Measurements from ENCODE around the gene MED27.

Gene MED27

DNA sequence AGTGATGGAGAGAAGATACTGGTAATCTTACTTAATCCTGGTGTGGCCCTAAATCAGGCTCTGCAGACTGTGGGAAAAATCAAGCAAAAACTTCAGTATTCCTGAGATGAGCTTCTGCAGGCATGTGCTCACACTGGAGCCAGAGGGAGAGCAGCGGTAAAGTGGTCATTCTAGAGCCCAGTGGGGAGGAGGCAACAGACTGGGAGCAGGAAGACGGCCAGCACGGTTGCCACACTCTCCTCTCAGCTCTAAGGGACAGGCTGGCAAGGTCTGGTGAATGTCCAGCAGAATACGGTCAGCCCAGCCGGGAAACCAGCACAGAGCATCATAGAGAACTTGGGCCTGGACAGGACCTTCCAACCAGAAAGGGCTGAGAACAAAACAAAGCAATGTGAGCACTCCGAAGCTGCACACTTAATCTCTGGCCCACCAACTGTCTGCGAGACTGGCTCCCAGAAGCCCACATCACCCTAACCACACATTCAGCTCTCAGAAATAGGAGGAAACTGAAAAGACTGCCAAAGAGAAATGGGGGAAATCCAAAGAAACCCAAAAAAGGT lies 30.3 kb downstream of the MED27 start:
- in situ Hi-C loops (cut with MboI; ENCODE audit: low sequenced_read_pairs, unreplicated experiment) = no loop called here
- TF ChIP-seq, protein P1, sequence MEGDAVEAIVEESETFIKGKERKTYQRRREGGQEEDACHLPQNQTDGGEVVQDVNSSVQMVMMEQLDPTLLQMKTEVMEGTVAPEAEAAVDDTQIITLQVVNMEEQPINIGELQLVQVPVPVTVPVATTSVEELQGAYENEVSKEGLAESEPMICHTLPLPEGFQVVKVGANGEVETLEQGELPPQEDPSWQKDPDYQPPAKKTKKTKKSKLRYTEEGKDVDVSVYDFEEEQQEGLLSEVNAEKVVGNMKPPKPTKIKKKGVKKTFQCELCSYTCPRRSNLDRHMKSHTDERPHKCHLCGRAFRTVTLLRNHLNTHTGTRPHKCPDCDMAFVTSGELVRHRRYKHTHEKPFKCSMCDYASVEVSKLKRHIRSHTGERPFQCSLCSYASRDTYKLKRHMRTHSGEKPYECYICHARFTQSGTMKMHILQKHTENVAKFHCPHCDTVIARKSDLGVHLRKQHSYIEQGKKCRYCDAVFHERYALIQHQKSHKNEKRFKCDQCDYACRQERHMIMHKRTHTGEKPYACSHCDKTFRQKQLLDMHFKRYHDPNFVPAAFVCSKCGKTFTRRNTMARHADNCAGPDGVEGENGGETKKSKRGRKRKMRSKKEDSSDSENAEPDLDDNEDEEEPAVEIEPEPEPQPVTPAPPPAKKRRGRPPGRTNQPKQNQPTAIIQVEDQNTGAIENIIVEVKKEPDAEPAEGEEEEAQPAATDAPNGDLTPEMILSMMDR (IDR thresholded peaks at IDR 0.05; ENCODE audit: borderline replicate concordance, control extremely low read depth, extremely low read depth, insufficient read depth, missing control alignments) = no peak
- no peak for DNase-seq (ENCODE audit: low spot score)

- TF ChIP-seq, protein P1 (IDR thresholded peaks at IDR 0.05; ENCODE audit: borderline replicate concordance, control extremely low read depth, extremely low read depth, insufficient read depth, missing control alignments) = no peak
- in situ Hi-C loops (cut with MboI; ENCODE audit: low sequenced_read_pairs, unreplicated experiment) = no loop called here
- no peak for DNase-seq (ENCODE audit: low spot score)
Observed at GRCh38 chr9:132048201-132048600, 31.5 kb downstream of the MED27 start.

- no peak for DNase-seq (ENCODE audit: low spot score)
- TF ChIP-seq, protein P1 (IDR thresholded peaks at IDR 0.05; ENCODE audit: borderline replicate concordance, control extremely low read depth, extremely low read depth, insufficient read depth, missing control alignments) = no peak
- in situ Hi-C loops (cut with MboI; ENCODE audit: low sequenced_read_pairs, unreplicated experiment) = no loop called here
Observed at GRCh38 chr9:132046456-132046855, 33.2 kb downstream of the MED27 start.

DNA sequence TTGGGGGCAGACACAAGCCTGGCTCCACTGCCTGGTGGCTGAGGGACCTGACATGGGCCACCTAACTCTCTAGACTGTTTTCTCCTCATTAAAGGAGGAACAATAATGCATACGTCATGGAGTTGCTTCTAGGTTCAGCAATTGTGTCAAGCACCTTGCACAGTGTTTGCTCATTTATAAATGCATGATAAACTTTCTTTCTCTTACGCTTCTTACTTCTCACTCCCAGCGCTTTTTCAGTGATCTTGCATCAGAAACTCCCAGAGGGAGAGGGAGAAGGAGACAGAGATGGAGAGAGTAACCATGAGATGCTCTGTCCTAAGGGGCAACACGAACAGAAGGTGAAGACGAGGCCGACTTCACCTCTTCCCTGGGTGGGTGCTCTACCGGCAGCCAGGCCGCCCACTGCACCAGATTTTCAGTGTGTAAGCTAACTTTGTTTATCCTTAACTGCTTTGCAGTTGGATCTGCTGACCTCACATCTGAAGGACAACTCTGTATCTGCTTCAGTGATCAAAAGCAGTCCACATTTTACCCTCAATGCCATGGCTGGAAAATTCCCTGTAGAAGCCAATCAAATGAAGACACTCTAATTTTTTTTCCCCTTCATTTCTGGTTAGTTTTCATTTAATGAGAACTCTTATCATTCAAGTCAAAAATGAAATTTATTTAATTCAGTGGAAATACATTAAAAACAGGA lies 35.3 kb downstream of the MED27 start:
- DNase-seq (ENCODE audit: low spot score) = no peak
- in situ Hi-C loops (cut with MboI; ENCODE audit: low sequenced_read_pairs, unreplicated experiment) = no loop called here
- TF ChIP-seq, protein P1 (IDR thresholded peaks at IDR 0.05; ENCODE audit: borderline replicate concordance, control extremely low read depth, extremely low read depth, insufficient read depth, missing control alignments) = no peak

GRCh38 chr9:132043708-132044107 lies 36.0 kb downstream of the MED27 start:
- in situ Hi-C loops (cut with MboI; ENCODE audit: low sequenced_read_pairs, unreplicated experiment) = no loop called here
- TF ChIP-seq, protein P1 (IDR thresholded peaks at IDR 0.05; ENCODE audit: borderline replicate concordance, control extremely low read depth, extremely low read depth, insufficient read depth, missing control alignments) = no peak
- no peak for DNase-seq (ENCODE audit: low spot score)

DNA sequence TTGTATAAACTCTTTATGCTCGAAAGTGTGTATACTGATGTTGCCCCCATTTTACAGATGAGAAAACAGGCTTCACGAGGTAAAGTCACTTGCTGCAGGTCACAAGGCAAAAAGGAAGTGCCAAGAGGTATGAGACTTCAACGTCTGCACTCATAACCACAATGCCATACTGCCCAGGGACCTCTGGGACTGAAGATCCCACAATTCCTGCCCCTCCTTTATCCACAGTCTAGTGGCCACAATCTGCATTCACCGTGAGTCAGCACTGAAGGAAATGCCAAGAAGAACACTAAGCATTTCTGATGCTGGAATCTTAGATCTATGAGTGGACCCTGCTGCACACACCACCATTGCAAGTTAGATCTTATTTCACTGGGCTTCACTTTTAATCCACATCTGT lies 37.3 kb downstream of the MED27 start:
- in situ Hi-C loops (cut with MboI; ENCODE audit: low sequenced_read_pairs, unreplicated experiment) = no loop called here
- no peak for DNase-seq (ENCODE audit: low spot score)
- TF ChIP-seq, protein P1 (IDR thresholded peaks at IDR 0.05; ENCODE audit: borderline replicate concordance, control extremely low read depth, extremely low read depth, insufficient read depth, missing control alignments) = no peak
